GM12878 (cell line): ENCODE data around the gene NUDT3. TPM values are rescaled to one million over a fixed set of nuclear protein-coding genes. Genes with fewer than 3 reads are reported as not detected.
"Not testable (repeated sequence)": the region's sequence is repeated elsewhere in the genome, so short reads cannot be mapped to it uniquely, and the experiment has no call there.

Experiments
- ATAC-seq: fragments of 200-7000 bp; cut with Tn5 transposase; 3 replicates; pipeline ENCODE4 v1.9.1; 2020; ENCODE audit warnings: mild to moderate bottlenecking, moderate library complexity
- BruUV-seq: library from RNA; stranded (reverse); fragments of 400-500 nt; replicated peaks from 2 replicates; lab custom pipeline; 2021; lab: Mats Ljungman, UMichigan
- CTCF ChIA-PET: fragments of 300-600 bp; sonication (Branson Sonifier 250); formaldehyde crosslinking; extraction: SDS; loops from one replicate; lab custom pipeline; 2021; ENCODE audit warnings: inconsistent platforms; lab: Yijun Ruan, JAX
- POLR2A ChIA-PET: fragments of 350-600 bp; formaldehyde crosslinking; extraction: SDS; loops from one replicate; lab custom pipeline; 2021; ENCODE audit warnings: inconsistent platforms; lab: Charles Lee
- RAD21 ChIA-PET: fragments of 300-600 bp; sonication (Branson Sonifier 250); formaldehyde crosslinking; loops from one replicate; lab custom pipeline; 2023; ENCODE audit warnings: antibody characterized with exemption; ENCODE audit not compliant: unreplicated experiment; lab: Charles Lee
- SMC1A ChIA-PET: fragments of 300-600 bp; sonication (Branson Sonifier 250); formaldehyde crosslinking; loops from one replicate; lab custom pipeline; 2023; ENCODE audit not compliant: unreplicated experiment, uncharacterized antibody; lab: Charles Lee
- DNase-seq: peaks from one replicate; pipeline ENCODE4 v3.0.0-alpha.2; 2011; ENCODE audit warnings: low read depth, low spot score
- FAIRE-seq: peaks from 3 replicates; lab custom pipeline; 2011; peaks lifted over from hg19 to GRCh38; lab: Jason Lieb, UNC
- H2AFZ ChIP-seq: 2 replicates; pipeline ENCODE4 v1.6.0; 2011; ENCODE audit warnings: low read depth, low read length, control low read depth; ENCODE audit not compliant: control insufficient read depth
- H3K27ac ChIP-seq: 2 replicates; pipeline ENCODE4 v1.5.1; 2011; ENCODE audit warnings: control low read depth; ENCODE audit not compliant: control insufficient read depth, insufficient read depth
- H3K27me3 ChIP-seq, 2 experiments: replicated peaks in 1 of 2; 2 replicates each; pipeline versions ENCODE4 v1.6.0 to v1.6.1; 2011; ENCODE audit warnings: low read length in 1 of 2; ENCODE audit not compliant: control insufficient read depth in 2 of 2, insufficient read depth in 2 of 2
- H3K36me3 ChIP-seq, 2 experiments: 2 replicates each; pipeline ENCODE4 v1.5.1; 2011; ENCODE audit warnings: low read length in 1 of 2; ENCODE audit not compliant: control insufficient read depth in 2 of 2, insufficient read depth in 2 of 2
- H3K4me1 ChIP-seq: 2 replicates; pipeline ENCODE4 v1.6.1; 2011; ENCODE audit warnings: mild to moderate bottlenecking, low read length, moderate library complexity, mixed read lengths; ENCODE audit not compliant: control insufficient read depth, insufficient read depth
- H3K4me2 ChIP-seq: 2 replicates; pipeline ENCODE4 v1.6.0; 2011; ENCODE audit warnings: control low read depth; ENCODE audit not compliant: control insufficient read depth, insufficient read depth
- H3K4me3 ChIP-seq: fragments of 200-600 bp; sonication (generic); 2 replicates; pipeline ENCODE4 v1.5.1; 2016
- H3K79me2 ChIP-seq: 2 replicates; pipeline ENCODE4 v1.6.0; 2011; ENCODE audit warnings: low read length; ENCODE audit not compliant: control insufficient read depth, insufficient read depth
- H3K9ac ChIP-seq: 2 replicates; pipeline ENCODE4 v1.8.0; 2011; ENCODE audit warnings: low read length, control low read depth, mixed read lengths; ENCODE audit not compliant: control insufficient read depth, insufficient read depth
- H3K9me3 ChIP-seq: replicated peaks from 3 replicates; pipeline ENCODE4 v1.5.1; 2011; ENCODE audit warnings: mild to moderate bottlenecking, low read length; ENCODE audit not compliant: control insufficient read depth, insufficient read depth
- H4K20me1 ChIP-seq: 2 replicates; pipeline ENCODE4 v1.6.0; 2011; ENCODE audit not compliant: control insufficient read depth, insufficient read depth
- WGBS: methylation state at CpG from one replicate; pipeline ENCODE4 v1.1.6; 2016; ENCODE audit warnings: low lambda C conversion rate; ENCODE audit not compliant: insufficient replicate concordance, insufficient coverage; ENCODE audit errors: missing lambda C conversion rate; 5-methylcytosine and 5-hydroxymethylcytosine counted together
- in situ Hi-C: fragments of 300-500 bp; cut with MboI; formaldehyde crosslinking; loops from 9 replicates; pipeline ENCODE4 v1.14.3; 2018; ENCODE audit warnings: mixed read lengths
- intact Hi-C: fragments of 100-400 bp; cut with micrococcal nuclease; formaldehyde crosslinking; loops from one replicate; pipeline ENCODE4 v1.14.2; 2022; ENCODE audit not compliant: unreplicated experiment
- polyA plus RNA-seq, 11 experiments: library from polyadenylated mRNA; depleted of rRNA in 4 of 11; unstranded in 6 of 11; stranded (reverse) in 5 of 11; fragments of >200 nt; fragmentation: Nextera tagmentation in 4 of 11; fragmentation: Illumina TruSeq in 1 of 11; extraction: Ambion mirVana in 4 of 11; extraction: Trizol in 1 of 11; gene quantifications; 1 replicate in 1 of 11; 2 replicates in 10 of 11; pipeline versions ENCODE4 v1.2.1 to v1.2.3, GENCODE V29; 2011 to 2016; ENCODE audit warnings: inconsistent platforms in 2 of 11, missing spikeins in 2 of 11, low read depth in 1 of 11
- total RNA-seq, 4 experiments: library from RNA; depleted of rRNA in 3 of 4; stranded (reverse); fragments of >200 nt in 3 of 4; fragmentation: Illumina TruSeq in 1 of 4; extraction: Trizol in 1 of 4; gene quantifications; 2 replicates each; pipeline versions ENCODE4 v1.2.1 to v1.2.3, GENCODE V29; 2013 to 2021

Gene NUDT3
- total and polyA plus RNA-seq, 10 of the 15 experiments (the other 5 are each of a cell fraction or from before 2014, with no cell fraction given) = 2.4 to 32.3 (median 25.5) TPM

DNA sequence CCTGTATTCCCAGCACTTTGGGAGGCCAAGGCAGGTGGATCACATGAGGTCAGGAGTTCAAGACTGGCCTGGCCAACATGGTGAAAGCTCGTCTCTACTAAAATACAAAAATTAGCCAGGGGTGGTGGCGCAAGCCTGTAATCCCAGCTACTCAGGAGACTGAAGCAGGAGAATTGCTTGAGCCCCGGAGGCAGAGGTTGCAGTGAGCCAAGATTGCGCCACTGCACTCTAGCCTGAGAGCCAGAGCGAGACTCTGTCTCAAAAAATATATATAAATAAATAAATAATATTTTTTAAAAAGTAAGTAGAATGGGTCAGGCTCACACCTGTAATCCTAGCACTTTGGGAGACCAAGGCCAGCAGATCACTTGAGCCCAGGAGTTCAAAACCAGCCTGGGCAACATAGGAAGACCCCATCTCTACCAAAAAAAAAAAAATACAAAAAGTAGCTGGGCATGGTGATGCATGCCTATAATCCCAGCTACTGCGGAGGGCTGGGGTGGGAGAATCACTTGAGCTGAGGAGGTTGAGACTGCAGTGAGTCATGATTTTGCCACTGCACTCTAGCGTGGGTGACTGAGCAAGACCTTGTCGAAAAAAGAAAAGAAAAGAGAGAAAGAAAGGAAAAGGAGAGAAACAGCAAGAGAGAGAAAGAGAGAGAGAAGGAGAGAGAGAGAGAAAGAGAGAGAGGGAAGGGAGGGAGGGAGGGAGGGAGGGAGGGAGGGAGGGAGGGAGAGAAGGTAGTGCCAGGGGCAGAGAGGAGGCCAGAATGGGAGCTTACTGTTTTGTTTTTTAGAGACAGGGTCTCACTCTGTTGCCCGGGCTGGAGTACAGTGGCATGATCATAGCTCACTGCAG, 26.5 kb downstream of the NUDT3 start:
- 89% methylated on average over 9 of the region's 9 CpGs for WGBS
- H3K9me3 ChIP-seq, BruUV-seq, in situ Hi-C loops, intact Hi-C loops, H3K4me3 ChIP-seq, FAIRE-seq, H3K4me1 ChIP-seq, H4K20me1 ChIP-seq, H3K27me3 ChIP-seq, H3K4me2 ChIP-seq, DNase-seq, H3K27ac ChIP-seq, H2AFZ ChIP-seq, RAD21 ChIA-PET, H3K36me3 ChIP-seq, H3K9ac ChIP-seq, ATAC-seq: not testable (repeated sequence)
- SMC1A ChIA-PET = interaction anchor here (1.6 kb wide), 1 partner anchor 70 kb away, joined by 3 read pairs; no protein-coding TSS in a partner anchor
- CTCF ChIA-PET = interaction anchor here (1.3 kb wide), 1 partner anchor 25 kb away, joined by 4 read pairs; no protein-coding TSS in a partner anchor
- H3K79me2 ChIP-seq = peaks cover 52% of the 10 kb centered on the region
- POLR2A ChIA-PET = interaction anchor here (0.9 to 1.7 kb wide), 3 partner anchors 9 to 18 kb away, joined by 3 to 4 read pairs (median 3); no protein-coding TSS in a partner anchor

DNA sequence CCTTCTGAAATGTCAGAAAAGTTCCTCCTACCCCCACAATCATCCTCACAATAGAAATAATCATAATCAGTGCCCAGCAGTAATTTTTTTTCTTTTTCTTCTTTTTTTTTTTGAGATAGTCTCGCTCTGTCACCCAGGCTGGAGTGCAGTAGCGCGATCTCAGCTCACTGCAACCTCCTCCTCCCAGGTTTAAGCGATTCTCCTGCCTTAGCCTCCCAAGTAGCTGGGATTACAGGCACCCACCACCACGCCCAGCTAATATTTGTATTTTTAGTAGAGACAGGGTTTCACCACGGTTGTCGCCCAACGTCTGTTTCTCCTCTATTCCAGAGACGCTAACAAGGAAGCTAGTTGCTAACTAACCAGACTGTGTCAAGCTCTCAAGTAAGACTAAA, 28.8 kb downstream of the NUDT3 start:
- peak overlapping the region; percentile 45; the same call in 1 of the 2 replicates for H3K27ac ChIP-seq
- ChIA-PET POLR2A (interaction anchor here (0.8 to 3.0 kb wide), 4 partner anchors 10 to 51 kb away, joined by 3 to 14 read pairs (median 4); no protein-coding TSS in a partner anchor), CTCF (interaction anchor here (1.1 to 2.1 kb wide), 4 partner anchors 16 to 115 kb away, joined by 3 to 13 read pairs (median 6); partner anchors contain the start of gene SMIM29), SMC1A (interaction anchor here (0.7 to 4.5 kb wide), 15 partner anchors 8 to 70 kb away, joined by 3 to 25 read pairs (median 10); partner anchors contain the start of gene NUDT3), RAD21 (interaction anchor here (0.7 to 4.1 kb wide), 7 partner anchors 10 to 115 kb away, joined by 3 to 18 read pairs (median 3); partner anchors contain the start of gene SMIM29)
- H2AFZ ChIP-seq, intact Hi-C loops, DNase-seq, H3K36me3 ChIP-seq, ATAC-seq, BruUV-seq, H4K20me1 ChIP-seq, H3K27me3 ChIP-seq, H3K9me3 ChIP-seq, in situ Hi-C loops, H3K9ac ChIP-seq, FAIRE-seq, H3K4me1 ChIP-seq: not testable (repeated sequence)
- WGBS = 81% methylated on average over 9 of the region's 9 CpGs
- peak overlapping the region; percentile 83 for H3K4me2 ChIP-seq
- peak overlapping the region; percentile 17; the same call in 1 of the 2 replicates for H3K4me3 ChIP-seq
- H3K79me2 ChIP-seq = peaks cover 59% of the 10 kb centered on the region
